PC-3 (cell line): ENCODE measurements around the gene FGF1. TPM values are rescaled to one million over a fixed set of nuclear protein-coding genes. Genes with fewer than 3 reads are reported as not detected.

Experiments
- ATAC-seq: fragments of 200-7000 bp; cut with Tn5 transposase; 2 replicates; pipeline ENCODE4 v1.9.1; 2020; ENCODE audit warnings: mild to moderate bottlenecking, moderate library complexity
- BruUV-seq: library from RNA; stranded (reverse); fragments of 400-500 nt; replicated peaks from 2 replicates; lab custom pipeline; 2021; lab: Mats Ljungman, UMichigan
- CTCF ChIA-PET: fragments of 300-600 bp; sonication (Branson Sonifier 250); formaldehyde crosslinking; loops from one replicate; lab custom pipeline; 2022; ENCODE audit warnings: antibody characterized with exemption; lab: Charles Lee
- POLR2A ChIA-PET: fragments of 300-600 bp; sonication (Branson Sonifier 250); formaldehyde crosslinking; loops from one replicate; lab custom pipeline; 2022; ENCODE audit warnings: antibody characterized with exemption; ENCODE audit not compliant: unreplicated experiment; lab: Charles Lee
- DNase-seq: peaks from one replicate; pipeline ENCODE4 v3.0.0-alpha.2; 2015
- H2AFZ ChIP-seq: fragments of 300-600 bp; sonication (generic); 2 replicates; pipeline ENCODE4 v1.6.0; 2016; ENCODE audit warnings: antibody characterized with exemption, low read length
- H3F3A ChIP-seq: fragments of 300-600 bp; sonication (generic); one replicate; pipeline ENCODE4 v1.6.0; 2017; ENCODE audit warnings: antibody characterized with exemption, low read length, control low read depth, mild to moderate bottlenecking; ENCODE audit not compliant: unreplicated experiment
- H3K27ac ChIP-seq: fragments of 300-600 bp; sonication (generic); 2 replicates; pipeline ENCODE4 v1.5.1; 2016; ENCODE audit warnings: mild to moderate bottlenecking, low read length
- H3K27me3 ChIP-seq: fragments of 300-600 bp; sonication (generic); 2 replicates; pipeline ENCODE4 v1.6.1; 2016; ENCODE audit warnings: low read length, mixed read lengths
- H3K36me3 ChIP-seq: fragments of 300-600 bp; sonication (generic); 2 replicates; pipeline ENCODE4 v1.6.1; 2016; ENCODE audit warnings: low read depth, mixed run types, low read length, mixed read lengths
- H3K4me1 ChIP-seq: fragments of 300-600 bp; sonication (generic); 2 replicates; pipeline ENCODE4 v1.5.1; 2016; ENCODE audit warnings: low read length; ENCODE audit not compliant: insufficient read depth
- H3K4me2 ChIP-seq: fragments of 300-600 bp; sonication (generic); 2 replicates; pipeline ENCODE4 v1.6.0; 2016; ENCODE audit warnings: low read length
- H3K4me3 ChIP-seq: fragments of 300-600 bp; sonication (generic); 2 replicates; pipeline ENCODE4 v1.5.1; 2016; ENCODE audit warnings: mild to moderate bottlenecking, low read length, mixed read lengths
- H3K79me2 ChIP-seq: fragments of 300-600 bp; sonication (generic); 2 replicates; pipeline ENCODE4 v1.6.1; 2017; ENCODE audit warnings: low read length, mixed read lengths
- H3K9ac ChIP-seq: fragments of 300-600 bp; sonication (generic); 2 replicates; pipeline ENCODE4 v1.6.0; 2016; ENCODE audit warnings: mild to moderate bottlenecking, low read length
- H3K9me2 ChIP-seq: fragments of 300-600 bp; sonication (generic); replicated peaks from 2 replicates; pipeline ENCODE4 v1.6.1; 2016; ENCODE audit warnings: mixed run types, low read length, mixed read lengths
- H3K9me3 ChIP-seq: fragments of 300-600 bp; sonication (generic); 2 replicates; pipeline ENCODE4 v1.6.1; 2016; ENCODE audit warnings: low read length, mixed read lengths
- H4K20me1 ChIP-seq: fragments of 300-600 bp; sonication (generic); 2 replicates; pipeline ENCODE4 v1.6.1; 2016; ENCODE audit warnings: low read length, mixed read lengths
- CTCF ChIP-seq: fragments of 300-600 bp; sonication (generic); conservative IDR thresholded peaks from 2 replicates; pipeline ENCODE4 v1.5.1; 2017; ENCODE audit warnings: antibody characterized with exemption, low read depth, mild to moderate bottlenecking, low read length
- EZH2 ChIP-seq: fragments of 300-600 bp; sonication (generic); IDR thresholded peaks from one replicate; pipeline ENCODE4 v1.6.1; 2017; ENCODE audit warnings: antibody characterized with exemption, mild to moderate bottlenecking, low read length; ENCODE audit not compliant: unreplicated experiment
- EZH2phosphoT487 ChIP-seq: fragments of 300-600 bp; sonication (generic); IDR thresholded peaks from 2 replicates; pipeline ENCODE4 v1.6.1; 2018; ENCODE audit warnings: mild to moderate bottlenecking, antibody characterized with exemption, low read length, borderline replicate concordance
- intact Hi-C: fragments of 100-400 bp; cut with micrococcal nuclease; formaldehyde crosslinking; loops from 2 replicates; pipeline ENCODE4 v1.9.0; 2023
- total RNA-seq: library from RNA; depleted of rRNA; stranded (reverse); fragments of >200 nt; gene quantifications from 2 replicates; pipeline ENCODE4 v1.2.3, GENCODE V29; 2014

Gene FGF1
- total RNA-seq, 1 experiment from 2014 or later, result 1.5 TPM

DNA sequence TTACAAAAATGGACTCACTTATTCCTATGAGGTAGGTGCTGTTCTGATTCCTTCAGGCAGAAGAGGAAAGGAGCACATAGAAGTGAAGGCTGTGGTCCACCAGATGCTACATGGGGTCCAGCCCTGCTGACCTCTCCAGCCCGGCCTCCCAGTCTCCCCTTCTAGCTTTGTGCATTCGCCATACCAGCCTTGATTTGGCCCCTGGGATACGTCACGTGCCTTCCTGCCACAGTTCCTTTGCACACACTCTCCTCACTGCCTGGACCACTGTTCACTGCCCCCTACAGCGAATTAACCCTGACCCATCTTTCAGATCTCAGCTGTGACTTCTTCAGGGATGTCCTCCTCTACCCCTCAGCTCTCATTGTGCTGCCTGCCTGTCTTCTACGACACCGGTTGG lies 32.6 kb downstream of the FGF1 start:
- Histone ChIP-seq H3K27me3 (no peaks in the 10 kb centered on the region), H3F3A (no peaks in the 10 kb centered on the region), H2AFZ (no peak overlapping the region), H3K4me3 (no peak overlapping the region), H3K4me2 (no peak overlapping the region), H4K20me1 (no peaks in the 10 kb centered on the region), H3K9me2 (no peaks in the 10 kb centered on the region), H3K79me2 (no peaks in the 10 kb centered on the region), H3K36me3 (no peaks in the 10 kb centered on the region), H3K27ac (no peak overlapping the region), H3K4me1 (0 out of 2 replicates have a peak, but pooled peaks cover 4% of the 10 kb centered on the region), H3K9ac (no peak overlapping the region), H3K9me3 (no peaks in the 10 kb centered on the region)
- ChIA-PET POLR2A (no interaction called here), CTCF (no interaction called here)
- DNase-seq (no peak), ATAC-seq (no peak)
- BruUV-seq, result no TSS peak
- TF ChIP-seq CTCF (no peak), EZH2 (no peak), EZH2phosphoT487 (no peak)
- intact Hi-C loops, result no loop called here

- ChIA-PET CTCF (no interaction called here), POLR2A (no interaction called here)
- Histone ChIP-seq H3K9me3 (no peaks in the 10 kb centered on the region), H3F3A (no peaks in the 10 kb centered on the region), H3K4me2 (no peak overlapping the region), H3K27me3 (no peaks in the 10 kb centered on the region), H4K20me1 (no peaks in the 10 kb centered on the region), H3K4me1 (0 out of 2 replicates have a peak, but pooled peaks cover 4% of the 10 kb centered on the region), H2AFZ (no peak overlapping the region), H3K9ac (no peak overlapping the region), H3K79me2 (no peaks in the 10 kb centered on the region), H3K27ac (no peak overlapping the region), H3K36me3 (no peaks in the 10 kb centered on the region), H3K9me2 (no peaks in the 10 kb centered on the region), H3K4me3 (no peak overlapping the region)
- intact Hi-C loops, result no loop called here
- DNase-seq (no peak), ATAC-seq (no peak)
- BruUV-seq, result no TSS peak
- TF ChIP-seq CTCF, result no peak
- TF ChIP-seq EZH2phosphoT487, result no peak
- TF ChIP-seq EZH2, result no peak
Observed at GRCh38 chr5:142652563-142652962, 33.3 kb downstream of the FGF1 start.

DNA sequence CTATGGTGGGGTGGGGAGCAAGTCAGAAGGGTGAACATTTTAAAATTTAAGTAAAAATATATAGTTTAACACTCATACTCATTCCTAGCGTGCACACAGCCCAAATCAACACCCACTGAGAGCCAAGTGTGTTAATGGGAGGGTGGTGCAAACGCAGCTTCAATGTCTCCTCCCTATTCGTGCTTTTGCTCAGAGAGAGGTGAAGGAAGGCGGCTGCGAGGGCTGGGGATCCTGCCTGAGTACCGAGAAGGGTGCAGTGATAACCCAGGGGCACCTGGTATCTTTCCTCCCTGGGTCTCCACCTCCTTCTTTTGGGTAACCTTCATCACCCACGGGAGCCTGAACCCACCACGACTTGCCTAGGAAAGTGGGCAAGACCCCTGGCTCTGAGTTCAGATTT lies 35.0 kb downstream of the FGF1 start:
- H3K79me2 ChIP-seq, result no peaks in the 10 kb centered on the region
- DNase-seq (no peak), ATAC-seq (no peak)
- no peaks in the 10 kb centered on the region for H3K36me3 ChIP-seq
- H3K9me2 ChIP-seq, result no peaks in the 10 kb centered on the region
- no peak overlapping the region for H3K9ac ChIP-seq
- no peaks in the 10 kb centered on the region for H3K27me3 ChIP-seq
- BruUV-seq, result no TSS peak
- no peak overlapping the region for H3K27ac ChIP-seq
- H2AFZ ChIP-seq, result no peak overlapping the region
- no peaks in the 10 kb centered on the region for H3F3A ChIP-seq
- CTCF ChIA-PET, result interaction anchor here (0.6 kb wide), 1 partner anchor 47 kb away, joined by 3 read pairs; no protein-coding TSS in a partner anchor
- H3K4me1 ChIP-seq, result 0 out of 2 replicates have a peak, but pooled peaks cover 2% of the 10 kb centered on the region
- no peaks in the 10 kb centered on the region for H4K20me1 ChIP-seq
- no peak overlapping the region for H3K4me3 ChIP-seq
- intact Hi-C loops, result no loop called here
- H3K9me3 ChIP-seq, result no peaks in the 10 kb centered on the region
- TF ChIP-seq CTCF (no peak), EZH2phosphoT487 (no peak), EZH2 (no peak)
- POLR2A ChIA-PET, result no interaction called here
- no peak overlapping the region for H3K4me2 ChIP-seq
